ENCODE measurements around the gene MAL.

Gene MAL

DNA sequence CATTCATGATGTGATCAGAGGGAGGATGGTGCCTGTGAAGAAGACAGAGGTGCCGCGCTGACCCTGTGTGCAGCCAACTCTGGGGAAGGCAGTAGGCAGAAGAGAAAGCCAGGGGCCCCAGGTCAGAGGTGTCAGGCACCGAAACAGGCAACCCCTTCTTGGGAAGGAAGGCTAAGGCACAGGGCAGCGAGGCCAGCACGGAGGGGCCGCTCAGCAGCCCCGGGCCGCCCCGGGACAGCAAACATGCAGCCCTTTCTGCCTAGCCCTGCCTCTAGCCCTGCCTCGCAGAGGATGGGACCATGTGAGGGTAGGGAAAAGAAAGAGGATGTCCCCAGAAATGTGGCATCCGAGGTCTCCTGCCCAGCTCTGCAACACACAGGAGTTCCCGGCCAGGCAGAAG, 7.7 kb upstream of the MAL start:
- Histone ChIP-seq H3K9me3 (replicated peaks in 1 of 11) (no peaks in the 10 kb centered on the region), H3K27ac (no peak overlapping the region), H3K9ac (no peak overlapping the region), H3K4me2 (no peak overlapping the region), H3K27me3 (peaks cover 5 to 39% (median 12%) of the 10 kb centered on the region in 11 experiments), H3K4me3 (no peak overlapping the region), H3K36me3 (no peaks in the 10 kb centered on the region), H4K20me1 (peaks cover 0 to 41% (median 3%) of the 10 kb centered on the region in 11 experiments; a peak in 9 of 22 replicates), H3K4me1 (peaks cover 8 to 26% (median 20%) of the 10 kb centered on the region in 10 experiments)
- TF ChIP-seq Cebpa-rat (IDR thresholded peaks at IDR 0.05), result no peak

DNA sequence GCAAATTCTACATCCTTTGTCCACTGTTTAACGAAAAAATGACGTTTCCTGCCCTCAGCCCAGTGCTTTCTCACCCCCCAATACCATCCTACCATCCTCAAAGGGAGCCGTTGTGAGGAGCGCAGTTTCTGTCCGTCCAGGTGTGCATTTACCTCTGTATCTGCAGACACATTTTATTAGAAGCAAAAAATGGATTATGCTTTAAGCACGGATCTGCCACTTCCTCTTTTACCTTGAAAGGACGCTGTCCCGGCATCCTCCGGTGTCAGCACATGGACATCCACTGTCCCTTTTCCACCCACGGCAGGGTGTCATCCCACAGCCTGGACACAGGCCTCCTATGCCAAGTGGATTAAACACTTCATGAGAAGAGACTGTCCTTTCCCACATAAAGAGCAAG, 7.2 kb upstream of the MAL start:
- Histone ChIP-seq H3K4me1 (peaks cover 3 to 24% (median 16%) of the 10 kb centered on the region in 10 experiments), H3K9me3 (replicated peaks in 1 of 11) (no peaks in the 10 kb centered on the region), H4K20me1 (peaks cover 0 to 41% (median 3%) of the 10 kb centered on the region in 11 experiments; a peak in 9 of 22 replicates), H3K27ac (no peak overlapping the region), H3K4me3 (no peak overlapping the region), H3K9ac (no peak overlapping the region), H3K36me3 (no peaks in the 10 kb centered on the region), H3K27me3 (peaks cover 9 to 44% (median 17%) of the 10 kb centered on the region in 11 experiments), H3K4me2 (0 out of 22 replicates have a peak overlapping the region, but pooled peaks of 1 of the 11 experiments have one; percentile 13)
- TF ChIP-seq Cebpa-rat (IDR thresholded peaks at IDR 0.05), result no peak

GRCh38 chr2:95018861-95019550, 6.5 kb upstream of the MAL start:
- Histone ChIP-seq H3K27ac (no peak overlapping the region), H3K9me3 (replicated peaks in 1 of 11) (no peaks in the 10 kb centered on the region), H3K9ac (no peak overlapping the region), H3K36me3 (no peaks in the 10 kb centered on the region), H3K27me3 (peaks cover 16 to 51% (median 24%) of the 10 kb centered on the region in 11 experiments), H3K4me3 (no peak overlapping the region), H3K4me2 (peak overlapping the region in 7 of 11 experiments; percentile 8 to 42 (median 24); a peak in 9 of 22 replicates), H3K4me1 (peaks cover 0 to 22% (median 11%) of the 10 kb centered on the region in 10 experiments; a peak in 12 of 20 replicates), H4K20me1 (peaks cover 0 to 47% (median 6%) of the 10 kb centered on the region in 11 experiments; a peak in 10 of 22 replicates)
- TF ChIP-seq Cebpa-rat (IDR thresholded peaks at IDR 0.05), result no peak

DNA sequence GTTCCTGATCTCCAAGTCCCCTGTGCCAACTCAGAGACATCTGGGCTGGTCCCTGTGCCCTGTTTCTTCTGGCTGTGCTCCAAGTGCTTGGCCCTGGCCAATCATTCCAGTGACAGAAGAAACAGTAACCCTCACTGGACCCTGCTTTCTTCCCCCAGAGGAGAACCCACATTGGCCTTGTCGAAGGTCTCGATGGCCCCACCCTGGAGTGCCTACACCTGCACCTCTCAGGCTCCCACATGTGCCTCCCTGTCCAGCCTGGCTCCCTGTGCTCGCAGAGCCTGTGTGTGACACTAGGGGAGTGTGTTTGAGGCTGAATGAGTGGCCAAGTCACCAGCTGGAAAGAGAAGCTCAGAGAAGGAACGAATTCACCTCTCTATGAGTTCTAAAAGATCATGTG, 5.9 kb upstream of the MAL start:
- Histone ChIP-seq H3K4me1 (peaks cover 0 to 22% (median 11%) of the 10 kb centered on the region in 10 experiments; a peak in 12 of 20 replicates), H4K20me1 (peaks cover 0 to 53% (median 10%) of the 10 kb centered on the region in 11 experiments; a peak in 11 of 22 replicates), H3K27ac (no peak overlapping the region), H3K9ac (no peak overlapping the region), H3K4me2 (peak overlapping the region in 7 of 11 experiments; percentile 8 to 42 (median 24); a peak in 7 of 22 replicates), H3K9me3 (replicated peaks in 1 of 11) (no peaks in the 10 kb centered on the region), H3K27me3 (peaks cover 22 to 57% (median 30%) of the 10 kb centered on the region in 11 experiments), H3K4me3 (no peak overlapping the region), H3K36me3 (no peaks in the 10 kb centered on the region)
- no peak for TF ChIP-seq Cebpa-rat (IDR thresholded peaks at IDR 0.05)

GRCh38 chr2:95020275-95021022, 5.1 kb upstream of the MAL start:
- H3K4me1 ChIP-seq, result peaks cover 0 to 22% (median 13%) of the 10 kb centered on the region in 10 experiments; a peak in 14 of 20 replicates
- no peaks in the 10 kb centered on the region for H3K9me3 ChIP-seq (replicated peaks in 1 of 11)
- no peak overlapping the region for H3K4me2 ChIP-seq
- no peak overlapping the region for H3K9ac ChIP-seq
- no peak overlapping the region for H3K27ac ChIP-seq
- H3K4me3 ChIP-seq, result no peak overlapping the region
- H3K36me3 ChIP-seq, result no peaks in the 10 kb centered on the region
- peaks cover 0 to 59% (median 15%) of the 10 kb centered on the region in 11 experiments; a peak in 11 of 22 replicates for H4K20me1 ChIP-seq
- peaks cover 31 to 66% (median 38%) of the 10 kb centered on the region in 11 experiments for H3K27me3 ChIP-seq
- TF ChIP-seq Cebpa-rat (IDR thresholded peaks at IDR 0.05), result no peak

GRCh38 chr2:95021023-95021416, 4.5 kb upstream of the MAL start:
- H3K36me3 ChIP-seq, result no peaks in the 10 kb centered on the region

DNA sequence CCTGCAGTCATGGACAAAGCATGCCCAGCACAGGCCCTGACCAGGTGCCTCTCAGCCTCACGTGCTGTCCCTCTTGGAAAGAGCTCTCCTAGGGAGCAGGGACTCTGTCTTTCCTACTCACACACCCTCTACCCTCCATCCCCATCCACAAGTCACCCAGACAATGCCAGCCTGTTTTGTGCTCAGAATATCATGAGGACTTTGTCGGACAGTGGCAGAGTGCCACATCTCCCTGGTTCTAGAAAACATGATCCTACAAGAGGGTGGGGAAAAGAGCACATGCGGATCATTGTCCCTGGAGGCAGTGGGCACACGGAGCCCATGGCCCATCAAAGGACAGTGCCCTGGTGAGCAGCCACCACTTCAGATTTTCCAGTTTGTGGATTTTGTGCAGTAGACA, 3.7 kb upstream of the MAL start:
- H3K4me3 ChIP-seq, result no peak overlapping the region
- no peak overlapping the region for H3K27ac ChIP-seq
- no peak overlapping the region for H3K9ac ChIP-seq
- no peaks in the 10 kb centered on the region for H3K9me3 ChIP-seq (replicated peaks in 1 of 11)
- no peak for TF ChIP-seq Cebpa-rat (IDR thresholded peaks at IDR 0.05)
- peaks cover 0 to 59% (median 15%) of the 10 kb centered on the region in 11 experiments; a peak in 11 of 22 replicates for H4K20me1 ChIP-seq
- no peak overlapping the region for H3K4me2 ChIP-seq
- H3K36me3 ChIP-seq, result no peaks in the 10 kb centered on the region
- H3K27me3 ChIP-seq, result peaks cover 44 to 75% (median 52%) of the 10 kb centered on the region in 11 experiments
- peaks cover 6 to 29% (median 18%) of the 10 kb centered on the region in 10 experiments; a peak in 16 of 20 replicates for H3K4me1 ChIP-seq

More at GRCh38 chr2:95021023-95021416, 4.5 kb upstream of the MAL start:
- peaks cover 36 to 71% (median 44%) of the 10 kb centered on the region in 11 experiments for H3K27me3 ChIP-seq
- peaks cover 5 to 28% (median 17%) of the 10 kb centered on the region in 10 experiments; a peak in 16 of 20 replicates for H3K4me1 ChIP-seq
- H3K27ac ChIP-seq, result no peak overlapping the region
- TF ChIP-seq Cebpa-rat (IDR thresholded peaks at IDR 0.05), result no peak
- H3K4me3 ChIP-seq, result no peak overlapping the region
- H3K9me3 ChIP-seq (replicated peaks in 1 of 11), result no peaks in the 10 kb centered on the region
- H4K20me1 ChIP-seq, result peaks cover 0 to 59% (median 15%) of the 10 kb centered on the region in 11 experiments; a peak in 11 of 22 replicates
- H3K4me2 ChIP-seq, result no peak overlapping the region
- no peak overlapping the region for H3K9ac ChIP-seq

DNA sequence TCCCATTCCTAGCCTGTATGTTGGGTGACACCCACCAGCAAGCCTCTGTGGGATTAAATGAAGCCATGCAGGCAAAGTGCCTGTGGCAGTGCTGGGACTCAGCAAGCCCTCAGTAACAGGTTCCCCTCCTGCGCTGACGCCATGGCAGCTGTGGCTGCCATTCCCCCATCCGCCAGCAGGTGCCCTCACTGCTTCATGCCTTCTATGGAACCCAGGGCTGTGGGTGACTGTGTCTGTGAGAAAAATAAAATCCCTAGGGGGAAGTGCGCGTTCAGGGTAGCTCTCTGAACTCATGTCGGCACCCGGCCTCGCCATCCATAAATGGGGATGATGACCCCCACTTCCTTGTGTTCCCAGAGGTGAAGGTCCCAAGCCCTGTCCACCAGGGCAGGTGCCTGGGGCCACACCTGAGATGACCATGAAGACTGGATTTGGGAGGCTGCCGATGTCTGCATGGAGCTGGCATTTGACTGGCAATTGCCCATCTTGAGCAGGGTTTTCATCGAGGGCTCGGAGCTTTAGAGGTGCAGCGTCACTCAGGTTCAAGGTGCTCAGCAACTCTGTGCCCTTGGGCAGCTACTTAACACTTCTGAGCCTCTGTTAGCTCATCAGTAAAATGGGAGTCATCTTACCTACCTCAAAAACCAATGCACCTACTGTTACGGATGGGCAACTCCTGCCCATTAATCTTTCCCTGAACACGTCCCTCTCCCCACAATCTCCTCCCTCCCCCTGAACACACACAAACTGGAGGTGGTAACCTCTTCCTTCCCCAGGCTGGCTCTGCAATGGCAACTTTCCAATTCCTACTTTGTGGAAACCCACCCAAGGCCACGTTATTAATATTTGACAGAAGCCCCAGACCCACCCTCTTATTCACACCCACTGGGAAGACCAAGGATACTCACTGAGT, 2.9 kb upstream of the MAL start:
- Histone ChIP-seq H3K4me3 (no peak overlapping the region), H3K36me3 (no peaks in the 10 kb centered on the region), H3K9me3 (replicated peaks in 1 of 11) (no peaks in the 10 kb centered on the region), H4K20me1 (peaks cover 0 to 58% (median 15%) of the 10 kb centered on the region in 11 experiments; a peak in 11 of 22 replicates), H3K27ac (no peak overlapping the region), H3K27me3 (peaks cover 52 to 75% (median 59%) of the 10 kb centered on the region in 11 experiments), H3K4me1 (peaks cover 6 to 29% (median 18%) of the 10 kb centered on the region in 10 experiments; a peak in 16 of 20 replicates), H3K4me2 (peak overlapping the region in 10 of 11 experiments; percentile 8 to 78 (median 44); a peak in 15 of 22 replicates), H3K9ac (no peak overlapping the region)
- no peak for TF ChIP-seq Cebpa-rat (IDR thresholded peaks at IDR 0.05)
